ENCODE data around the gene GAB2.

DNA sequence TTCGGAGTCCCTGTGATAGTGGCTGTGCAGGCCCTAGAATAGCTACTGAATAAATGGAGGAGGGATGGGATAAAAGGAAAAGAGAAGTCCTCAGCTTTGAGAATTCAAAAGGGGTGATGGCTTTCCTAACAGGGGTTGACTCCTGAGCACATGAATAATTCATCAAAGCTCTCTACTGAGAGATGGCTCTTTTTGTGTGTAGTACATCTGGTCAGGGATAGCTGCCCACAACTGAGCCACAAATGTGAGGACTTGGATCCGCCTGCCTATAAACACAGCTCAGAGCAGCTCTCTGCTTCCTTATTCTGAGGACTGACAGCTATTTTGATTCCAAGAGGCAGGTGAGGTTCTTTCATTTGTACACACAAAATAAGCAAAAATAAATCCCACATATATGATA is 146.6 kb downstream of the GAB2 start:
- TF ChIP-seq POLR2AphosphoS5 (IDR thresholded peaks at IDR 0.05; ENCODE audit: borderline replicate concordance, low read depth, low read length) = no peak
- TF ChIP-seq EZH2 (IDR thresholded peaks at IDR 0.05) = no peak
- TF ChIP-seq FOXP2 (optimal IDR thresholded peaks at IDR 0.05; ENCODE audit: control extremely low read depth, extremely low read length, insufficient read depth) = no peak

All from SK-N-MC (cell line).